ENCODE results near the gene C1orf159.

DNA sequence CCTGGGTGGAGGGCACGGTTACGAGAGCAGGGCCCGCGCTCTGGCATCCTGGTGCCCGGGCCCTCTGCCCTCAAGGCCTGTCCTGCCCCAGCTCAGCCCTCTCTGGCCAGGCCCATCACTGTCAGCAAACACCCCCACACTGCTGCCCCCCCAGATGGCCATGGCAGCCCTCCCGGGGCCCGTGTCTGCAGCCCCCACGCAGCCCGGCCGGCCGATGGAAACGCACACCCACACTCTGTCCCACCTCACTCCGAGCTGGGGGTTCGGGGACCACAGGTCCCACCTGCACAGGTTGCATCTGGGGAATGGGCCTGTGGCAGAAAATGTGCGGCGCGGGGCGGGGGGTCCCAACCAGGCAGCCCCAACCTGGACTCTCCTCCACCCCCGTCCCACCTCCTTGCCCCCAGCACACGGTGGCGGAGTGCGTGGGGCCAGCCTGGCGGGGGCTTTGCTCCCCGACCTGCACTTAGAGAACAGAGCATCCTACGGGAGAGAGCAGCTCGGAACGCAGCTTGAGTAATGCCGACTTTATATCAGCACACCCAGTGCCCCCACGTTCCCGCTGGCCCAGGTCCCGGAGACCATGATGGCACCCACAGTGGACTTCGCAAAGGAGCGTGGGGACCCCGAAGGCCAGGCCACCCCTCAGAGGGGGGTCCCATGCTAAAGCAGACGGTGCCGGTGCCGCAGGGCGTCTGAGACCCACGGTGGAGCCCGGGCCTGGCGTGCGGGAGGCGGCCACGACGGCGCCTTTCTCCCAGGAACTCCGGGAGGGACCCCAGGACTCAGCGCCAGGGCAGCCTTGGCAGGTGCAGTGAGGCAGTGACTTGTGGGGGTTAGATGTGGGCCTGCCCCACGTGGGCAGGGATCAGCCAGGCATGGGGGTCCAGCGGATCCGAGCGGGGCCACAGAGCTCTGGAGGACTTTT lies 34.3 kb downstream of the C1orf159 start:
- TF ChIP-seq GATA2 (IDR thresholded peaks at IDR 0.05; ENCODE audit: low read depth, low read length) (no peak), GATA3 (IDR thresholded peaks at IDR 0.05; ENCODE audit: low read depth, low read length) (no peak)

All from SH-SY5Y (cell line).